Islet of Langerhans (tissue), 1 donor: ENCODE measurements around the gene GABRG3.

Experiments
- FAIRE-seq: peaks from one replicate; lab custom pipeline; 2011; peaks lifted over from hg19 to GRCh38; lab: Jason Lieb, UNC

The GABRG3 gene

DNA sequence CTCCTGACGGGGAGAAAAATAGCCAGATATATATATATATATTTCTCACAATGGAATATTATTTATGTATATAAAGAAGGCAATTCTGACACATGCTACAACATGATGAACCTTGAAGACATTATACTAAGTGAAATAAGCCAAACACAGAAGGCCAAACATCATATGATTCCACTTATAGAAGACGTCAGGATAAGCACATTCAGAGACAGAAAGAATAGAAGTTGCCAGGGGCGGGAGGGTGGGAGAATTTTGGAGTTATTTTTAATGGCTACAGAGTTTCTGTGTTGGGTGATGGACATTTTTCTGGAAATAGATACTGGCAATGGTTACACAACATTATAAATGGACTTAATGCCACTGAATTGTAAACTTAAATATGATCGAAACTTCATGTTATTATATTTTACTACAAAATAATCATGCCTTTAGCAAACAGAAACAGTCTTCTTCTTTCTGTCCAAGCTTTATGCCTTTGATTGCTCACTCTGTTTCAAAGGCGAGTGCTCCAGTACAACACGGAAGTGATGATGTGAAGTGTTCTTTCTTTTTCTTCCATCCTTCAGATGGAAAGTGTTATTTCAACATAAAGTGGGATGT, 614.2 kb downstream of the GABRG3 start:
- no peak for FAIRE-seq

DNA sequence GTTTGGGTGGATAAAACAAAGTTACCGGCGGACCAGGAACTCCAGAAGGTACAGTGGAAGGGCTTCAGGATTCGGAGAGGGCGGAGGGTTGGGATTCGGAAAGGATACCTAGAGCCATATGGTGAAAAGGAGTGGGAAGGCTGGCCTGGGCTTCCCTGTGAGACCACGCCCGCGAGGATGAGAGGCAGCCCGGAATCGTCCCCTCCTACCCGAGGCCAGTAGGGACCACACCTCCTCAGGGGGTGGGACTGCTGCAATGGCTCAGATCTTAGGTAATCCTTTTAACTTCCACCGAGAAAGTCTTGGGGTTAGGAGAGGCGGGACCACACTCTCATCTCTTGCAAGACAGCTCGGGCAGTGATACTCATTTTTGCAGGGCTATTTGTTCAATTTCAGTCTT, 616.8 kb downstream of the GABRG3 start:
- FAIRE-seq = no peak

DNA sequence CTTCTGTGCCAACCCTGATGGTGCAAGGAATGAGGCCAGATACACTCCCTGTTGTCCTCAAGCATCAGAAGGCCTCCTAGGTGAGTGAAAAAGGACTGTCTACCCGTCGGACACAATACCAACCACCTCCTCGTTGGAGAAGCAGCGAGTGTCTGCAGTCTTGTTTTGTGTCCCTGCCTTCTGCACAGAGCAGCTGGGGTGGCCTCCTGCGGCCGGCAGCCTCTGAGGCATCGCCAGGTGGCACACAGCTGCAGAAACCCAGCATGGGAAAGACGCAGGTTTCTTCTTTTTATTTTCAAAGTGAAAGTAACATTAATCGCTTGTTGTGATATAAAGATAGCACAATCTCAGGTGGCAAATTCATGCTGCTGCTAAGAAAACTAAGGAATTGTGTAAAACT, 618.3 kb downstream of the GABRG3 start:
- no peak for FAIRE-seq

DNA sequence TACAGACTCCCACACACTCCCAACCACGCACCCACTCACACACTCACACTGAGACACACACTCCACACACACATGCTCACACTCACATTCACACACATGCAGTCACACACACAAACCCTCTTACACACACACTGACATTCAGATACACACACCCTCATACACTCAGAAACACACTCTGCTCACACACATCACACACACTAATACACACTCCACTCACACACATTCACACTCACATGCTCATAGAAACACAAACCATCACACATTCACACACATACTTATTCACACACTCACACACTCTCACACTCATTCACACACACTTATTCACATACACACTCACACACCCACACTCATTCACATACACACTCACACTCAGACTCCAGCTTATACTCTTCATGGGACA, 618.8 kb downstream of the GABRG3 start:
- FAIRE-seq = no peak
